Mesendoderm (in vitro differentiated cells): ENCODE data around the gene RCN1.

ENCODE experiments used
- DNase-seq: peaks from one replicate; pipeline ENCODE4 v3.0.0; 2013
- H2AK5ac ChIP-seq: 2 replicates; pipeline ENCODE4 v1.6.1; 2013; ENCODE audit warnings: low read length, inconsistent platforms
- H2BK120ac ChIP-seq: 2 replicates; pipeline ENCODE4 v1.6.1; 2013; ENCODE audit warnings: low read depth, mild to moderate bottlenecking, low read length, moderate library complexity, mixed read lengths
- H2BK15ac ChIP-seq: replicated peaks from 2 replicates; pipeline ENCODE4 v1.6.1; 2013; ENCODE audit warnings: low read depth, mild to moderate bottlenecking, moderate library complexity
- H2BK5ac ChIP-seq: 2 replicates; pipeline ENCODE4 v1.6.1; 2013; ENCODE audit warnings: low read length, inconsistent platforms
- H3K18ac ChIP-seq: 2 replicates; pipeline ENCODE4 v1.6.1; 2013; ENCODE audit warnings: mild to moderate bottlenecking, low read length, mixed read lengths
- H3K23ac ChIP-seq: one replicate; pipeline ENCODE4 v1.6.1; 2013; ENCODE audit warnings: low read length
- H3K27ac ChIP-seq: 2 replicates; pipeline ENCODE4 v1.5.1; 2013; ENCODE audit warnings: low read depth, mild to moderate bottlenecking, inconsistent platforms, low read length, moderate library complexity
- H3K27me3 ChIP-seq: 2 replicates; pipeline ENCODE4 v1.6.1; 2013; ENCODE audit warnings: low read length, control low read depth, mild to moderate bottlenecking, inconsistent platforms; ENCODE audit not compliant: insufficient read depth, poor library complexity
- H3K36me3 ChIP-seq: 2 replicates; pipeline ENCODE4 v1.6.1; 2013; ENCODE audit warnings: low read length, inconsistent platforms; ENCODE audit not compliant: control insufficient read depth, insufficient read depth
- H3K4ac ChIP-seq: one replicate; pipeline ENCODE4 v1.6.1; 2013; ENCODE audit warnings: low read depth, mild to moderate bottlenecking, low read length, moderate library complexity
- H3K4me1 ChIP-seq: 2 replicates; pipeline ENCODE4 v1.6.1; 2013; ENCODE audit warnings: low read depth, low read length, inconsistent platforms; ENCODE audit not compliant: control insufficient read depth
- H3K4me2 ChIP-seq: 2 replicates; pipeline ENCODE4 v1.6.1; 2013; ENCODE audit warnings: low read length
- H3K4me3 ChIP-seq: 2 replicates; pipeline ENCODE4 v1.5.1; 2013; ENCODE audit warnings: mild to moderate bottlenecking, low read length
- H3K56ac ChIP-seq: one replicate; pipeline ENCODE4 v1.6.1; 2013; ENCODE audit warnings: low read length
- H3K79me1 ChIP-seq: 2 replicates; pipeline ENCODE4 v1.6.1; 2013; ENCODE audit warnings: low read length, inconsistent platforms
- H3K79me2 ChIP-seq: 2 replicates; pipeline ENCODE4 v1.6.1; 2013; ENCODE audit warnings: mild to moderate bottlenecking, low read length; ENCODE audit not compliant: control insufficient read depth, insufficient read depth
- H3K9ac ChIP-seq: 2 replicates; pipeline ENCODE4 v1.6.1; 2013; ENCODE audit warnings: low read length, inconsistent platforms
- H4K5ac ChIP-seq: one replicate; pipeline ENCODE4 v1.6.1; 2013; ENCODE audit warnings: low read length
- H4K8ac ChIP-seq: one replicate; pipeline ENCODE4 v1.6.1; 2013; ENCODE audit warnings: low read depth, mild to moderate bottlenecking, control low read depth, low read length, moderate library complexity
- WGBS: extraction: QIAGEN DNeasy Blood & Tissue Kit; methylation state at CpG from one replicate; pipeline ENCODE4 v1.1.7; 2013; ENCODE audit warnings: low lambda C conversion rate, missing lambda C conversion rate; ENCODE audit not compliant: insufficient coverage; ENCODE audit errors: extremely low coverage; 5-methylcytosine and 5-hydroxymethylcytosine counted together

RCN1 gene

GRCh38 chr11:32108576-32108975 is 17.7 kb downstream of the RCN1 start:
- H2BK15ac ChIP-seq: no peak overlapping the region
- H4K8ac ChIP-seq: no peak overlapping the region
- peaks cover 5% of the 10 kb centered on the region for H3K36me3 ChIP-seq
- H3K4me2 ChIP-seq: no peak overlapping the region
- no peak overlapping the region for H3K27ac ChIP-seq
- H3K4me1 ChIP-seq: no peaks in the 10 kb centered on the region
- H3K27me3 ChIP-seq: no peaks in the 10 kb centered on the region
- no peak overlapping the region for H3K18ac ChIP-seq
- H2BK5ac ChIP-seq: no peak overlapping the region
- no peak overlapping the region for H4K5ac ChIP-seq
- H2AK5ac ChIP-seq: no peak overlapping the region
- DNase-seq: no peak
- no peaks in the 10 kb centered on the region for H3K79me2 ChIP-seq
- no peak overlapping the region for H3K9ac ChIP-seq
- no peak overlapping the region for H3K4me3 ChIP-seq
- H3K79me1 ChIP-seq: no peaks in the 10 kb centered on the region
- H3K56ac ChIP-seq: no peak overlapping the region
- no peak overlapping the region for H3K4ac ChIP-seq
- no peak overlapping the region for H3K23ac ChIP-seq
- no peak overlapping the region for H2BK120ac ChIP-seq

- Histone ChIP-seq H3K18ac (no peak overlapping the region), H2BK15ac (no peak overlapping the region), H3K23ac (no peak overlapping the region), H3K4me2 (no peak overlapping the region), H3K79me1 (no peaks in the 10 kb centered on the region), H3K27me3 (no peaks in the 10 kb centered on the region), H4K8ac (no peak overlapping the region), H3K9ac (no peak overlapping the region), H4K5ac (no peak overlapping the region), H3K4me3 (no peak overlapping the region), H3K56ac (no peak overlapping the region), H3K4ac (no peak overlapping the region), H3K27ac (no peak overlapping the region), H2BK5ac (no peak overlapping the region), H3K4me1 (no peaks in the 10 kb centered on the region), H2AK5ac (no peak overlapping the region), H3K36me3 (peaks cover 2% of the 10 kb centered on the region), H3K79me2 (no peaks in the 10 kb centered on the region), H2BK120ac (no peak overlapping the region)
- DNase-seq: no peak
- WGBS: no CpG with 5 or more reads among the region's 4 CpGs
These were observed 18.3 kb downstream of the RCN1 start for GRCh38 chr11:32109138-32109537.

GRCh38 chr11:32109592-32109991 is 18.7 kb downstream of the RCN1 start:
- Histone ChIP-seq H3K9ac (no peak overlapping the region), H3K4ac (no peak overlapping the region), H3K27ac (no peak overlapping the region), H3K23ac (no peak overlapping the region), H3K18ac (no peak overlapping the region), H4K8ac (no peak overlapping the region), H3K36me3 (peaks cover 2% of the 10 kb centered on the region), H3K79me2 (no peaks in the 10 kb centered on the region), H2BK120ac (no peak overlapping the region), H3K4me2 (no peak overlapping the region), H2BK5ac (no peak overlapping the region), H3K4me3 (no peak overlapping the region), H3K4me1 (no peaks in the 10 kb centered on the region), H4K5ac (no peak overlapping the region), H3K27me3 (no peaks in the 10 kb centered on the region), H3K79me1 (no peaks in the 10 kb centered on the region), H2BK15ac (no peak overlapping the region), H3K56ac (no peak overlapping the region), H2AK5ac (no peak overlapping the region)
- no peak for DNase-seq
- WGBS: no CpG with 5 or more reads among the region's 6 CpGs

GRCh38 chr11:32110795-32111194 is 19.9 kb downstream of the RCN1 start:
- H3K4me1 ChIP-seq: no peaks in the 10 kb centered on the region
- H3K79me2 ChIP-seq: no peaks in the 10 kb centered on the region
- H2BK120ac ChIP-seq: no peak overlapping the region
- H2AK5ac ChIP-seq: no peak overlapping the region
- no peak overlapping the region for H3K27ac ChIP-seq
- H3K27me3 ChIP-seq: no peaks in the 10 kb centered on the region
- H3K79me1 ChIP-seq: no peaks in the 10 kb centered on the region
- no peak for DNase-seq
- no peak overlapping the region for H2BK15ac ChIP-seq
- no peak overlapping the region for H3K56ac ChIP-seq
- no CpG with 5 or more reads among the region's 3 CpGs for WGBS
- no peak overlapping the region for H2BK5ac ChIP-seq
- no peak overlapping the region for H3K4me3 ChIP-seq
- H3K18ac ChIP-seq: no peak overlapping the region
- H4K5ac ChIP-seq: no peak overlapping the region
- H3K9ac ChIP-seq: no peak overlapping the region
- no peak overlapping the region for H4K8ac ChIP-seq
- no peaks in the 10 kb centered on the region for H3K36me3 ChIP-seq
- H3K23ac ChIP-seq: no peak overlapping the region
- H3K4me2 ChIP-seq: no peak overlapping the region
- no peak overlapping the region for H3K4ac ChIP-seq

- Histone ChIP-seq H3K4me1 (no peaks in the 10 kb centered on the region), H3K4ac (no peak overlapping the region), H4K5ac (no peak overlapping the region), H3K4me3 (no peak overlapping the region), H2BK120ac (no peak overlapping the region), H2BK5ac (no peak overlapping the region), H3K79me2 (no peaks in the 10 kb centered on the region), H3K27ac (no peak overlapping the region), H3K79me1 (no peaks in the 10 kb centered on the region), H3K27me3 (no peaks in the 10 kb centered on the region), H2AK5ac (no peak overlapping the region), H3K4me2 (no peak overlapping the region), H3K18ac (no peak overlapping the region), H2BK15ac (no peak overlapping the region), H4K8ac (no peak overlapping the region), H3K23ac (no peak overlapping the region), H3K36me3 (no peaks in the 10 kb centered on the region), H3K9ac (no peak overlapping the region), H3K56ac (no peak overlapping the region)
- DNase-seq: peak; percentile 18
- no CpG with 5 or more reads among the region's 10 CpGs for whole genome bisulfite sequencing
These were observed 22.5 kb downstream of the RCN1 start for GRCh38 chr11:32113200-32113919.

DNA sequence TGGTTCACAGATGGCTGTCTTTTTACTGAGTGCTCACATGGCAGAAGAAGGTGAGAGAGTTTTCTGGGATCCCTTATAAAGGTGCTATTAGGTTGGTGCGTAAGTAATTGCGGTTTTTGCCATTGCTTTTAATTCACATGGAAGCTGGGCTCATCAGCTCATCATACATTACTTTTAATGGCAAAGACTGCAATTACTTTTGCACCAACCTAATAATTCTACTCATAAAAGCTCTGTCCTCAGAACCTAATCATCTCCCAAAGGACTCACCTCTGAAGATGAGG is 23.0 kb downstream of the RCN1 start:
- no peak overlapping the region for H4K8ac ChIP-seq
- no peak overlapping the region for H3K4me2 ChIP-seq
- no peaks in the 10 kb centered on the region for H3K36me3 ChIP-seq
- H3K56ac ChIP-seq: no peak overlapping the region
- no peak overlapping the region for H2AK5ac ChIP-seq
- H2BK120ac ChIP-seq: no peak overlapping the region
- H3K9ac ChIP-seq: no peak overlapping the region
- no peak overlapping the region for H3K23ac ChIP-seq
- H3K27me3 ChIP-seq: no peaks in the 10 kb centered on the region
- no peaks in the 10 kb centered on the region for H3K79me1 ChIP-seq
- H3K79me2 ChIP-seq: no peaks in the 10 kb centered on the region
- H3K4ac ChIP-seq: no peak overlapping the region
- no peak overlapping the region for H2BK15ac ChIP-seq
- H3K4me3 ChIP-seq: no peak overlapping the region
- H4K5ac ChIP-seq: no peak overlapping the region
- DNase-seq: no peak
- H3K18ac ChIP-seq: no peak overlapping the region
- H2BK5ac ChIP-seq: no peak overlapping the region
- H3K27ac ChIP-seq: no peak overlapping the region
- H3K4me1 ChIP-seq: no peaks in the 10 kb centered on the region
- WGBS: no CpG with 5 or more reads among the region's 2 CpGs
